Endodermal cell (in vitro differentiated cells): ENCODE results near the gene FBXO30. TPM values are rescaled to one million over a fixed set of nuclear protein-coding genes. Genes with fewer than 3 reads are reported as not detected.

Experiments used
- DNase-seq: peaks from one replicate; pipeline ENCODE4 v3.0.0-alpha.2; 2017
- H3K27ac ChIP-seq: 2 replicates; pipeline ENCODE4 v1.5.1; 2013; ENCODE audit warnings: mild to moderate bottlenecking, low read depth, low read length, moderate library complexity
- H3K27me3 ChIP-seq: 2 replicates; pipeline ENCODE4 v1.6.1; 2013; ENCODE audit warnings: mild to moderate bottlenecking, low read length, moderate library complexity; ENCODE audit not compliant: insufficient read depth, control insufficient read depth, poor library complexity, severe bottlenecking
- H3K36me3 ChIP-seq: 2 replicates; pipeline ENCODE4 v1.7.0; 2013; ENCODE audit warnings: mild to moderate bottlenecking, low read length, moderate library complexity; ENCODE audit not compliant: control insufficient read depth, insufficient read depth
- H3K4me1 ChIP-seq: one replicate; pipeline ENCODE4 v1.7.0; 2013; ENCODE audit warnings: low read length; ENCODE audit not compliant: control insufficient read depth, insufficient read depth
- H3K4me3 ChIP-seq: 2 replicates; pipeline ENCODE4 v1.5.1; 2013; ENCODE audit warnings: mild to moderate bottlenecking, low read length, moderate library complexity
- H3K9ac ChIP-seq: 2 replicates; pipeline ENCODE4 v1.6.1; 2013; ENCODE audit warnings: mild to moderate bottlenecking, low read length, moderate library complexity; ENCODE audit not compliant: poor library complexity, severe bottlenecking; ENCODE audit errors: extremely low read depth
- H3K9me3 ChIP-seq: 2 replicates; pipeline ENCODE4 v1.6.1; 2013; ENCODE audit warnings: mild to moderate bottlenecking, low read length, moderate library complexity; ENCODE audit not compliant: control insufficient read depth
- H3K27ac Mint-ChIP-seq: 2 replicates; pipeline ENCODE4 v1.8.0; 2020; ENCODE audit warnings: mixed read lengths
- H3K27me3 Mint-ChIP-seq: 2 replicates; pipeline ENCODE4 v1.8.0; 2021; ENCODE audit warnings: mild to moderate bottlenecking, mixed read lengths; ENCODE audit not compliant: insufficient read depth
- H3K36me3 Mint-ChIP-seq: 2 replicates; pipeline ENCODE4 v1.8.0; 2020; ENCODE audit warnings: low read depth, mixed read lengths
- H3K4me1 Mint-ChIP-seq: 2 replicates; pipeline ENCODE4 v1.8.0; 2020; ENCODE audit warnings: mixed read lengths
- H3K4me3 Mint-ChIP-seq: 2 replicates; pipeline ENCODE4 v1.8.0; 2020; ENCODE audit warnings: mild to moderate bottlenecking, moderate library complexity, mixed read lengths
- H3K9me3 Mint-ChIP-seq: 2 replicates; pipeline ENCODE4 v1.8.0; 2020; ENCODE audit warnings: mild to moderate bottlenecking, mixed read lengths
- WGBS, 2 experiments: methylation state at CpG; one replicate each; pipeline versions ENCODE4 v1.1.5 to v1.1.7; 2013; ENCODE audit warnings: missing lambda C conversion rate in 2 of 2, mixed read lengths in 1 of 2; ENCODE audit not compliant: insufficient coverage in 1 of 2, insufficient read length in 1 of 2; 5-methylcytosine and 5-hydroxymethylcytosine counted together
- total RNA-seq, 2 donors: library from RNA; stranded (reverse); fragmentation: NEBNext Ultra II Directional in 1 of 2; extraction: Animal tissue kit (Norgen Biotek cat#: 25700) in 1 of 2; gene quantifications; 2 replicates in 1 of 2; 3 replicates in 1 of 2; pipeline ENCODE4 v1.2.1, GENCODE V29; 2021
- TF ChIP-seq, protein P1 (sequence below): fragments of 200-600 bp; sonication (generic); conservative IDR thresholded peaks from 2 replicates; pipeline ENCODE4 v1.5.0; 2021; ENCODE audit warnings: antibody characterized with exemption, mild to moderate bottlenecking

FBXO30 gene
- total RNA-seq, 2 donors from 2014 or later, result 17.8 to 17.9 TPM

DNA sequence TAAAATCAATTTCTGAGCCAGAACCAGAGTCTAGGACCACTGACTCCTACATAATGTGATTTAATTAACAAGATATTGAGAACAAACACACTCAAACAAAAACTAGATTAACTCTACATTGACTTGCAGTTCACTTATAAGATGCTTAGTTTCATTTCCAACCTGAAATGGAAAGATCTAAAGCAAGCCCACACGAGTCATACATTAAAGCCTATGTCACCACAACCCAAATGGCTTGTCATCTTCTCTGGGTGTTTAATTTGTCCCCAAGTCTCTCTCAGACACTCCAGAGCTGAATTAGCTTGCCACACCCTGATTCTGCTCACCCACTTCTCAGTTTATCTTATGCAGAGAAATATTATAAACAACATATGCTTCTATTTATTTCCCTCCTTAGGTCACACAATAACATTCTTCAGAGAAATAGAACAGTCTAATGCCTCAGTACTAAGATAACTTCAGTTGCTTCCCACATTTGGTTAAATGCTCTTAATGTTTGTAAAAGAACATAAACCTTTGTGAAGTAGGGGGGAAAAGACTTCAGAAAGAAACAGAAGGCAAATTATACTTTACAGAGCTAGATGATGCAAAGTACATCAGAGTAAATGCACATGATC lies 8.8 kb upstream of the FBXO30 start:
- WGBS, 2 experiments, result 92 to 100% methylated on average over 1 of the region's 1 CpG

DNA sequence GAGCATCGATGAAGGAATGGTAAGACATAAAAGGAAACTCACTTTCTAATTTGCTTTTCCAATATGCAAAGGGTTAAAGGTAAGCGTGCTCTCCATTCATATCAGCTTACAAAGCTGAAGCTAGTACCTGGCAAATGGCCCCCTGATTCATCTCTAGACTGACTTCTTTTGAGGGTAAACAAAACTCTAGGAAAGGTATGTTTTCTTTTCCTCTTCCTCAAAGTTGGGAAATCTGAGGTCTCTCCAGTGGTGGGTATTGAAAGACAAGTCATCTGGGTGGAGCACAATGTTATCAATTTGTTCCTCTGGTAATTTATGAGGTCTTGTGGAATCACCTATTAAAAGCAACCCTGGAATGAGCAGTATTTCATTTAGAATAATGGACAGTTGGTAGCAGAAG lies 7.9 kb upstream of the FBXO30 start:
- H3K27ac Mint-ChIP-seq, result no peak overlapping the region
- TF ChIP-seq, protein P1, sequence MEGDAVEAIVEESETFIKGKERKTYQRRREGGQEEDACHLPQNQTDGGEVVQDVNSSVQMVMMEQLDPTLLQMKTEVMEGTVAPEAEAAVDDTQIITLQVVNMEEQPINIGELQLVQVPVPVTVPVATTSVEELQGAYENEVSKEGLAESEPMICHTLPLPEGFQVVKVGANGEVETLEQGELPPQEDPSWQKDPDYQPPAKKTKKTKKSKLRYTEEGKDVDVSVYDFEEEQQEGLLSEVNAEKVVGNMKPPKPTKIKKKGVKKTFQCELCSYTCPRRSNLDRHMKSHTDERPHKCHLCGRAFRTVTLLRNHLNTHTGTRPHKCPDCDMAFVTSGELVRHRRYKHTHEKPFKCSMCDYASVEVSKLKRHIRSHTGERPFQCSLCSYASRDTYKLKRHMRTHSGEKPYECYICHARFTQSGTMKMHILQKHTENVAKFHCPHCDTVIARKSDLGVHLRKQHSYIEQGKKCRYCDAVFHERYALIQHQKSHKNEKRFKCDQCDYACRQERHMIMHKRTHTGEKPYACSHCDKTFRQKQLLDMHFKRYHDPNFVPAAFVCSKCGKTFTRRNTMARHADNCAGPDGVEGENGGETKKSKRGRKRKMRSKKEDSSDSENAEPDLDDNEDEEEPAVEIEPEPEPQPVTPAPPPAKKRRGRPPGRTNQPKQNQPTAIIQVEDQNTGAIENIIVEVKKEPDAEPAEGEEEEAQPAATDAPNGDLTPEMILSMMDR, result no peak
- H3K36me3 ChIP-seq, result no peaks in the 10 kb centered on the region

More for the DNA sequence above, 8.8 kb upstream of the FBXO30 start:
- Histone ChIP-seq H3K9me3 (no peaks in the 10 kb centered on the region), H3K36me3 (no peaks in the 10 kb centered on the region), H3K4me3 (no peak overlapping the region), H3K27ac (no peak overlapping the region), H3K9ac (no peak overlapping the region), H3K27me3 (no peaks in the 10 kb centered on the region), H3K4me1 (no peaks in the 10 kb centered on the region)
- Mint-ChIP-seq H3K27ac (no peak overlapping the region), H3K4me1 (peaks cover 2% of the 10 kb centered on the region), H3K9me3 (no peaks in the 10 kb centered on the region), H3K27me3 (no peaks in the 10 kb centered on the region), H3K36me3 (no peaks in the 10 kb centered on the region), H3K4me3 (no peak overlapping the region)
- DNase-seq, result no peak
- TF ChIP-seq, protein P1, result no peak

GRCh38 chr6:145819994-145820393 lies 5.4 kb upstream of the FBXO30 start:
- no peak for DNase-seq
- H3K4me3 ChIP-seq, result no peak overlapping the region
- no peaks in the 10 kb centered on the region for H3K27me3 ChIP-seq
- no peaks in the 10 kb centered on the region for H3K36me3 Mint-ChIP-seq
- no peaks in the 10 kb centered on the region for H3K27me3 Mint-ChIP-seq
- H3K4me3 Mint-ChIP-seq, result no peak overlapping the region
- no peak overlapping the region for H3K27ac Mint-ChIP-seq
- no peak overlapping the region for H3K27ac ChIP-seq
- WGBS, 2 experiments, result 86 to 88% methylated on average over 1 of the region's 1 CpG
- TF ChIP-seq, protein P1, result no peak
- no peaks in the 10 kb centered on the region for H3K9me3 Mint-ChIP-seq
- no peaks in the 10 kb centered on the region for H3K36me3 ChIP-seq
- no peaks in the 10 kb centered on the region for H3K9me3 ChIP-seq
- peaks cover 14% of the 10 kb centered on the region for H3K4me1 Mint-ChIP-seq
- H3K9ac ChIP-seq, result no peak overlapping the region
- no peaks in the 10 kb centered on the region for H3K4me1 ChIP-seq

More for the DNA sequence above, 7.9 kb upstream of the FBXO30 start:
- no peak for DNase-seq
- peaks cover 2% of the 10 kb centered on the region for H3K4me1 Mint-ChIP-seq
- H3K4me3 Mint-ChIP-seq, result no peak overlapping the region
- Histone ChIP-seq H3K9me3 (no peaks in the 10 kb centered on the region), H3K4me3 (no peak overlapping the region), H3K9ac (no peak overlapping the region), H3K27ac (no peak overlapping the region), H3K27me3 (no peaks in the 10 kb centered on the region), H3K4me1 (no peaks in the 10 kb centered on the region)
- H3K36me3 Mint-ChIP-seq, result no peaks in the 10 kb centered on the region
- WGBS, 2 experiments, result 94 to 100% methylated on average over 2 of the region's 2 CpGs
- H3K9me3 Mint-ChIP-seq, result no peaks in the 10 kb centered on the region
- no peaks in the 10 kb centered on the region for H3K27me3 Mint-ChIP-seq
